EH (cell line): ENCODE results near the gene PKD2.
"Not testable (repeated sequence)": the region's sequence is repeated elsewhere in the genome, so short reads cannot be mapped to it uniquely, and the experiment has no call there.

Source experiments
- DNase-seq: peaks from one replicate; pipeline ENCODE4 v3.0.0-alpha.2; 2015; ENCODE audit warnings: low read depth

Gene PKD2

DNA sequence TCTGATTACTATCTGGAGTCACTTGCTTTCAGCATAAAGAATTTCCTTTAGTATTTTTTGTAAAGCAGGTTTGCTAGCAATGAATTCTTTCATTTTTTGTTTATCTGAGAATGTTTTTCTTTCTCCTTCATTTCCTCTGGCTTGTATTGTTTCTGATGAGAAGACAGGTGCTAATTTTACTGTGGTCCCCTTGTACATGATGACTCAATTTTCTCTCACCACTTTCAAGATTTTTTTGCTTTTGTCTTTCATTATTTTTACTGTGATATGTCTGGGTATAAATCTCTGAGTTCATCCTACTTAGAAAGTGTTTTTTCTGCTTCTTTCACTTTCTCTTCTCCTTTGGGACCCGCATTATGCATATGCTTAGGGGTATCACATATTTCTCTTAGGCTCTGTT, 62.6 kb downstream of the PKD2 start:
- DNase-seq = no peak

DNA sequence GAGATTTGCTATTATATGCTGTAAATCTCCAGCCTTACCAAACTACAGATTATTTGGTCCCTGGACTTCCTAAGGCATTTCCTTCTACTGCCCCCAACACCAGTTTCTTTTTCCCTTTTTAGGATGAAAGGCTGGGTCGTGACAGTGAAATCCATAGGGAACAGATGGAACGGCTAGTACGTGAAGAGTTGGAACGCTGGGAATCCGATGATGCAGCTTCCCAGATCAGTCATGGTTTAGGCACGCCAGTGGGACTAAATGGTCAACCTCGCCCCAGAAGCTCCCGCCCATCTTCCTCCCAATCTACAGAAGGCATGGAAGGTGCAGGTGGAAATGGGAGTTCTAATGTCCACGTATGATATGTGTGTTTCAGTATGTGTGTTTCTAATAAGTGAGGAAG, 67.9 kb downstream of the PKD2 start:
- no peak for DNase-seq

DNA sequence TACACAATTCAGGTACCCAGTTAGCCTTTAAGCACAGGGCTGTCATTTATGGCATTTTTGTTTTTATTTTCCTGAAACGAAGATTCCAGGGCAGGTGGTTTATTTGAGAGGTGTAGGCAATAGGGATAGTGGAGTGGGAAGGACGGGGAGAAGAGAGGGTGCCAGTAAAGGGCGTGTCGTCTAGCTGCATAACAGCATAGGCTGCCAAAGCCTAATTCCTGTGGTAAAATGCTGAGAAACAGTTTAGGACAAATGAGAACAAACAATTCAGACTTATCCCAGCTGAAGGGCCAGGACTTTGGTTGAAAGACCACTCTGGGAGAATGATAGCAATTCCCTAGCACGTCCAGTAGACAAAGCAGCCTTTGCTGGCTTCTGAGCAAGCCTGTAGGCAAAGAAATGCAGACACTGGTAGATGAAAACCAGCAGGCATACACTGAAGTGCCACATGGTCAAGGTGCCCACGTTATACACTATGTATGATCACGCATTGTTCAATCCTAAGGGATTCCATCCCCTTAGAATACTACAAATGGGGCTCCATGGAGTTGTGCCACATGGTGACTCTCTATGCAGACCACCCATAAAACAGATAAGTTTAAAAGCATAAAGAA, 70.6 kb downstream of the PKD2 start:
- DNase-seq = peak; percentile 12

DNA sequence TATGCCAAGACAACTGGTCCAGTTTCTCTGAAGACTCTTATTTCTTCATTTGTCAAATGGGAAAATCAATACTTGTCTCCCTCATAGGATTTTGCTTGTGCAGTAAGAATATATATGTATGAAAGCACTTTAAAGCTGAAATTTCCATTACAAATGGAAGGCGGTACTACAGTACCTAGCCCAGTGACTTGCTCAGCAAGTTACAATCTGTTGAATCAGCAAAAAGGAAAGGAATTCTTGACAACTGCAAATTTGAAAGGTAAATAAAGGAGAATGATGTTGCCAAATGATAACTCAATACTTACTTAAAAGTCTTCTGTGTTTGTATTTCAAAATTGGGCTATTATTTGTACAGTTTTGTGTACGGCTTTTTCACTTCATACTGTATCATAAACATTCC, 71.1 kb downstream of the PKD2 start:
- DNase-seq = no peak

DNA sequence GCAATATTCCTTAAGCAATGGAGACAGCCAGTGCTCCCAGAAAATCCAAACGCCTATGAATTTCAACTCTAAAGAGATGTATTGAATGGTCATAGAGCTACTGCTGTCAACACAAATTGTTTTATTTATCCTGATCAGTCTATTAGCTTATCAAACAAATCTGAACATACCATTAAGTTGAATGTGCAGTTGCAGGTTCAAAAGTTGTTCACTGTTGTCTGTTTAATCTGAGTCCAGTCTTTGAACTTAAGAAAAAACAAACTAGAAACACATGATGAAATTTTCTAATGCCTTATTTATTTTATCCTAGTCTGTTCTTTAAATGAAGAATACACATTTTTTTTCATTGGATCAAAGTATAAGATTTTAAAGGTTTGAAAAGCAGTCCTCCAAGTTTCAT, 73.2 kb downstream of the PKD2 start:
- no peak for DNase-seq

DNA sequence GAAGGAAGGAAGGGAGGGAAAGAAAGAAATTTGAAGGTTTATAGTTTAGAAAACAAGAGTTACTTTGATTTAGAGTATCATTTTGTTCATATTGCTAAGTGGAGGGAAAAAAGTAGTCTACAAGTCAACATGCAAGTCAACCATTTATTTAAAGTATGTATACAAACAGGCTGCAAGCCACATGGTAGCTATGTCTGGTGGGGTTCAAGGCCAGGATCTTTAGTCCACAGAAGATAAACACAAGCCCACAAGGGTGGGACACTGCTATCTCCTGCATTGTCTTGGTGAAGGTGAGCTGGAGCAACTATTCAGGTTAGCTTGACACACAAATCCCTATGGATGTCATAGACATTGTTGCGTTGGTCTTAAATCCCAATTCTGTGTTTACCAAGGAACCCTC, 79.6 kb downstream of the PKD2 start:
- no peak for DNase-seq

DNA sequence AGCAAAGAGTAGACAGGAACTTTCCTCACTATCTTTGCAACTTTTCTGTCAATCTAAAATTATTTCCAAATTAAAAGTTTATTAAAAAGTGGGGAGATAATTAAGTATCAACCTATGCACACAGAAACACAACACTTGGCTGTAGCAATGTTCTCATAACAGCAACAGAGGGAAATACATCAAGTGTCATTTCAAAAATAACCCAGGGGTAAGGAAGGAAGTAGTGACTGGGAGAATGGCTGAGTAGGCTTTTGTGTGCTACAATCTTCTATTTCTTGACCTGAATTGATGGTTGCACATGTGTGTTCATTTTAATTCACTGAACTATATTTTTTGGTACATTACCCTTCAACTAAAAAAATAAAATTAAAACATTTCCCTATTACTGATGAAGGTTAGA, 83.5 kb downstream of the PKD2 start:
- DNase-seq = no peak

DNA sequence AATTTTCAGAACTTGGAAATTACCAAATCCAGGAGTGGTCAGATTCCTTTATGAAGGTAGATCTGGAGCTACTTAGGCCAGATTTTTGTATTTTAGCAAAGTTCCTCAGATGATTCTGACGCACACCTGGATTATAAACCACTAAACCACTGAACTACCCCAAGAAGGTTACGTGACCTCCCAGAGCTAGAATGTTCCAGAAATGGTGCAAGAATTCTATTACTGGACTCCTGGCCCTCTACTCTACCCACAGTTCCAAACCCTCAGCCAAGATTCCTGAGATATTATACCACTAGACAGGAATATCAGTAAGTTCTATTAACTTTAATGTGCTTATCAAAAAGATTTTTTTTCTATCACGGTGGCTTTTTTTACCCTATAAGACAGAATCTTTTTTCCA, 83.9 kb downstream of the PKD2 start:
- no peak for DNase-seq

DNA sequence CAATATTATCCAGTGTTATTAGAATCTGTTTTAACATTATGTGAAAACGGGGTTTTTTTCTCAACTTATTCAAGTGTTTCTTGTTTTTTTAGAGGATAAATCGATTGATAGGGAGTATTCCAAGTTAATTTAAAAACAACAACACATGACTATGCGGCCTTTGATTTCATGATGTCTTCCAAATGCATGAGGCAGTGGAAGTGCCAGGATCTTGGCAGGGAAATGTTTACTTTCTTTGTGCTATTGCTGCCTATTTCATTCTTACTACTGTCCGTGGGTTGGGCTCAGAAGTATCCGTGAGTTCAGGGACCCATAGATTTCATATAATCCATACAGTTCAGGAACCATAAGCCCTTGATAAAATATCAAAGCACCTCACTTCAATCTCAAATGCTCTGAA, 86.4 kb downstream of the PKD2 start:
- no peak for DNase-seq

DNA sequence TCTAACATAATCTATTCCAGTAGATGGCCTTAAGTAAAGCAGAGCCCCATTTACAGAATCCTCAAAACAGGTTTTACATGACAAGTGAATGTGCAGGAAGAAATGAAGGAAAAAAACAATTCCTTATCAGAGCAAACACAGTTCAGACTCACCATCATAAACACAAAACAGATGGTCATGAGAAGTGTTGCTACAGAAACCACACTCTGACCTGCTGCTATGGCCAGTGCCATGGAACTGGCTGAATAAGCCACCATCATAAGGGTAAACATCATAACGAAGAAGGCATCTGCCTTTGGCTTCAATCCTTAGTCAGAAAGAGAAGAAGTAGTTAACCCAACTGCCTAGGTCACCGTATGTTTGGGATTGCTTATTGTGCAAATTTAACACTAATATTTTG, 89.9 kb downstream of the PKD2 start:
- peak; percentile 34 for DNase-seq

DNA sequence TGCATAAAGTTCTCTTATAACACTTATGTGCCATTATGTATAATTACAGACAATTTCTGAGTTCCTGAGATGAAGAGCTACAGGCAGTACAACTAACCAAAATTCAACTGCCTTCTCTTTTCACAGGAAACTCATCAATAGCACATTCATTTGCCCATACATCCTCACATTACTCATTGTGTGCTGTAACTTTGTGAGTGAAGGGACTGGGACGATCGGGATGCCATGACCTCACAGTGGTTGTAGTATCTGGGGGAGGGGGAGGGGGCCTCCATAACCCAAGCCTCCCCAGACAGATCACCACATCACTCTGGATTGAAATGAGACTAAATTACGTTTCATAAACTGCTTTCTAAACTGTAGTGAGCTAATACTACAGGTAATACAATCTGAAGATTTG, 90.3 kb downstream of the PKD2 start:
- DNase-seq = peak; percentile 17

DNA sequence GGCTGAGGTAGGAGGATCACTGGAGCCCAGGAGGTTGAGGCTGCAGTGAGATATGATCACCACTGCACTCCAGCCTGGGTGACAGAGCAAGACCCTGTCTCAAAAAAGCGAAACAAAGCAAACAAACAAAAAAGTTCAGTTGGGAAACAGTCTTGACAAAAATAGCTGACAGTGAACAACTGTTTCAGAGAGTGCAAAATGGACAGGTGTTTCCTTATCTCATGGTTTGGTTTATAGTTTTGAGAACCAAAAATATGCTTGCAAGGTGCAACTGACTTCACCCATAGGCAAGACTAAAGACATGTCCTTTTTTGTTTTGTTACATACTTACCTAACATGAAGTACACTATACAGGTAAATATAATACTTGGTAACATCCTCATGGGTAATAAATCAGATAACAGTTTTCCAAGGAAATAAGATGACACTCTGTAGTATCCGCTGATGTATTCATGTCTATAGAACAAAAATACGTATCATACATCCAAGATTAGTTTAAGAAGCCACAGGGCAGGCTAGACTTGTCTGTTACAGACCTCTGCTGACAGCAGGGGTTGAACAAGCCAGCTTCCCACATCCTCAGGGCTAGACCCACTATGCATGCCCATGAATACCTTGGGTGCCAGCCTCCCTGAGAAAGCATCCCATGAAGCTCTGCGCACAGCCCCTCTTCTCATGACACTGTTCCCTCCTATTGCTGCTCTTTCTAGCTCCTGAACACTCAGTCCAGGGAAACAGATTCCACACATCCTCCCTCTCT, 91.7 kb downstream of the PKD2 start:
- no peak for DNase-seq

DNA sequence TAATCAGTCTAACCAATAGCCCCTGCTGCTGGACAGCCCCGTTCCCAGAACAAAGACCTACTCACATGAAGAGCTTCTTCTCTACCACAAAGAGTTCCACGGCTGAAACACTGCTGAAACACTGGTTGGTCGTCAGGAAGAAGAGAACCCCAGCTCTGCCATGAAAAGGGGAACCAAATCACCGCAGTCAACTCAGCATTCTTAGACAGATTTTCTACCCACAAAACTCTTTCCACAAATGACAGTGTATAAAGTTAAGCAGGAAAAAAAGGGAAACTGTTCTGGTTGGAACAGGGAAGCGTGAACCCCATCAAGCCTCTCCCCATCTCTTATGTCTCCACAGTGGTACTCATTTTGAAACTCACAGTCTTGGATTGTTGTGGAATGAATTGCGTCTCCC, 93.7 kb downstream of the PKD2 start:
- no peak for DNase-seq

DNA sequence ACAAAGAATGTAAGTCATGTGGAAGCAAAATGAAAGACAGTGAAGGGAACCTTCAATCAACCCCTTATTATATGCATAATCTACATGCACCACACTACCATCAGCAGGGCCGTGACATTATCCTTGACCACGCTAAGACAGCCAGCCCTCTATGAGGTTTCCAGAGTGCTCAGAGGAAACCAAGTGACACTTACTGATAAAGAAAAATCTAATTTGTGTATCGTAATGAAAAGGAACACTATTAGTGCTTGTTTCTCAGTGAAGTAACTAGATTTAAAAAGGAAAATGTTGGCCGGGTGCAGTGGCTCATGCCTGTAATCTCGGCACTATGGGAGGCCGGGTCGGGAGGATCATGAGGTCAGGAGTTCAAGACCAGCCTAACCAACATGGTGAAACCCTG, 94.6 kb downstream of the PKD2 start:
- no peak for DNase-seq

DNA sequence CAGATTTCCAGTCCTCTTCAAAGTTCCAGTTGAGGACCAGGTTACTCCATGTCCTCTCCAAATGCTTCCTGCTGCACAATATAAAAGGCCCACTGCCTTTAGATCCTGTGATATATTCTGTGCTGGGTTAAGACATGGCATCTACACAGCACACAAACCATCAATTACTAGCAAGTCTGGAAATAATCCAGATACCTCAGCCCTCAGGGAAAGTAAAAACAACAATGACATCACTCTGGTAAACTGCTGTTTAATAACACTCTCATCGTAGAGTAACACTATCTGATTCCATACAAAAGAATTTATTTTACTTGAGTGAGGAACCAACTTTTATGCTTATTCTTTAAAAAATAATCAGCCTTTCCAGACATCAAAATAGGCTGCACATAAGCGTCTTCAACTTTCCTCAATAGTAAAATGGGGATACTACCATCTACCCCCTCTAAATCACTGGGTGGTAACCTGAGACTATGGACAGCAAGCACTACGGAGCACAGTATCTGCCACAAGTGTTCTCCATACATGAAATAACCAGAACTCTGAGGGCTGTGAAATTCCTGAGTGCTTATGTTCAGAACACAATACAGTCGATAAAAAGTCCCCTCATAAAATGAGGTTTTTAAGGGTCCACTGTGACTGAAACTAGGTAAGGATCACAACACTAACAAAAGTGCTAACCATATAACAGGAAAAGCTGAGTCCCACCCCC, 97.6 kb downstream of the PKD2 start:
- DNase-seq = peak; percentile 88

DNA sequence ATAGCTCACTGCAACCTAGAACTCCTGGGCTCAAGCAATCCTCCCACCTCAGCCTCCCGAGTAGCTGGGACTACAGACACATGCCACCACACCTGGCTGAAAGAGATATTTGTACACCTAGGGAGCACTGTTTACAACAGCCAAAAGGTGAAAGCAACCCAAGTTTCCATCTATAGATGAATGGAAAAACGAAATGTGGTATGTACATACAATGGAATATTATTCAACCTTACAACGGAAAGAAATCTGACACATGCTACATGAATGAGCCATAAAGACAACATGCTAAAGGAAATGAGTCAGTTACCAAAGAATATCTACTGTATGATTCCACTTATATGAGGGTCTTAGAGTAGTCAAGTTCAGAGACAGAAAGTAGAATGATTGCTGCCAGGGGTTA, 98.8 kb downstream of the PKD2 start:
- DNase-seq = peak; percentile 70

DNA sequence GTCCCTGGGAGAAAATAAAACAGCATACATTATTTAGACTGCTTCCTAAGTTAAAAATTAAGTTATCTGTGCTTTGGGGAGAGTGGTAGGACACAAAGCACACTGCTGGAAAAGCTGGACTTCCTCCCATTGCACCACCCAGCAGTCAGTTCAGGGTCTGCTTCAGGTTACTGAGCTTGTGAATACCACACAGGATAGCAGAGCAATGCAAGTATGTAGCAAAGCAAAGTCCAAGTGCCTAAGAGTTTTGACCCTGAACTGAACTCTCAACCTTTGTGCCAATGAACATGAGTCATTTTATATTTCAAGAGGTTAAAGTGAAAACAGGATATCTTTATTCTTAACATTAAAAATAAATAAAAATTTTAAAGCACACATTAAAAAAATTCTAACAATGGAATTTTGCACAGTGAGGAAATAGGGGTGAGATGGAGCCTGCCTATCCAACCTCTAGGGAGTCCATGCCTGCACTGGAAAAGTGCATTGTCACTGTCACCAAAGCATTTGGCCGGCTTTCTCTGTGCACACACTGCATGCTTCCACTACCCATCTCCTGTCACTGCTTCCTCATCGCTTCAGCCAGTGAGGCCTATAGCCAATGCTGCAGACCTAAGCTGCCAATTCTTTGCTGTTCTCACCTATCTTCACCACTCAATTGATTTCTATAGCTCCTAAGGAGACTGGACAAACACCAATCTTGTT, 100.1 kb downstream of the PKD2 start:
- peak; percentile 44 for DNase-seq

DNA sequence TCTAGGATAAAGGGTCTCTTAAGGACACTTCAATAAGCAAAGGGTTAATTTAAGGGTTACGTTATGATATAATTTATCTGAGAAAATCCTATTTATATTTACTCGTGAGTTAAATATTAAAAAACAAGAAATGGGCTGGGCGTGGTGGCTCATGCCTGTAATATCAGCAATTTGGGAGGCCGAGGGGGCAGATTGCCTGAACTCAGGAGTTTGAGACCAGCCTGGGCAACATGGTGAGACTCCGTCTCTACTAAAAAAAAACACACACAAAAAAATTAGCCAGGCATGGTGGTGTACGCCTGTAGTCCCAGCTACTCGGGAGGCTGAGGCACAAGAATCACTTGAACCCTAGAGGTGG, 100.7 kb downstream of the PKD2 start:
- not testable (repeated sequence) for DNase-seq

DNA sequence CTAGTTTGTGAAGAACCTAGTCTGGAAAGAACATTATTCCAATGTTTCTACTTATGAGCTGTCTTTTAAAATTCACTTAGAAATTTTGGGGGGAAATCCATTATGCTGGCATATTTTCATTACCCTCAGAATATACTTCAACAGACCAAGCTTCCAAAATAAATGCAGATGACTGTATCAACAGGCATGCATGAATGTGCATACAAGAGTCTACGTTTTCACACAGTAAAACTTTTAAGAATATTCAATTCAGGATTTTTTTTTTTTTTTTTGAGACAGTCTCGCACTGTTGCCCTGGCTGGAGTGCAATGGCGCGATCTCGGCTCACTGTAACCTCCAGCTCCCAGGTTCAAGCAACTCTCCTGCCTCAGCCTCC, 101.3 kb downstream of the PKD2 start:
- DNase-seq = peak; percentile 58

DNA sequence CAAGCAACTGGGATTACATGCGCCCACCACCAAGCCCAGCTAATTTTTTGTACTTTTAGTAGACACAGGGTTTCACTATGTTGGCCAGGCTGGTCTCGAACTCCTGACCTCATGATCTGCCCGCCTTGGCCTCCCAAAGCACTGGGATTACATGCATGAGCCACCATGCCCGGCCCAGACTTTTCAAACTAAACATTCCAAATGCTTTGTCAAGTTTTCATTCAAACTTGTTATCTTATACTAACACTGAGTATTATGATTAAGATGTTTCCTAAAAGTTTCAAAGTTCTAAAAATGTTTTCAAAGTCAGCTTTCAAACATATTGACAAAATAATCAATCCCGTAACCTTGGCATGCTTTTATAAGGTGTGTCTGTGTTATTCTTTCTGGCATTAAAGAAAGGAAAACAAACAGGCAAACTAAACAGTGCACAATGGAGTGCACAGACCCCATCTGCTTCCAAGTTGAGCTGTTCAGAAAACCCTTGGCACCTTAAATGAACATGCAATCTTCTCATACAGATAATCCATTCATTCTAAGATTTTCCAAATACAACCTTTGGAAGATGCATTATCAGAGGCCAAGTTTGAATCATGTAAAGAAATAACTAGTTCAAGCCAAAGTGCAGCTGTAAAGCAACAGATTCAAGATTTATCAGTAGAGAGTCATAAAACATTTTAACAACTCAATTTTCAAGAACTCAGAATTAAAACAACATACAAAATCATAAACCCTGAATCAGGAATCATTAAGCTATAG, 101.9 kb downstream of the PKD2 start:
- no peak for DNase-seq

DNA sequence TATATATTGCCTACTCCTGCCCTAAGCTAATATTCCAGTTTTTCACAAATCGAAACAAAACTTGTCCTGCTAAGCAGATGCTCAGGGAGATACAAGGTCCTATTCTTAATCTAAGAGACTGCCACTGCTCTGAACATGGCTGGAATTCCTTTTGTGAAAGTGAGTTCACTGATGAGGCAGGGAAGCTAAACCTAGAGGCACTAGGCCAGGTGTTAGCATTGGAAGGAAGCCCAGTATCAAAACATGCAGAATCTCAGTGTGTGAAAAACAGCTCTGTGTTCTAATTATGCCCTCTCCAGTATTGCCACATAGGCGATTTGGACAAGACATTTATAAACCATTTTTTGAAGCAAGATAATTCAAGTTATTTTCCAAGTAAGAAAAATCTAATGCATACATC, 103.4 kb downstream of the PKD2 start:
- peak; percentile 12 for DNase-seq

DNA sequence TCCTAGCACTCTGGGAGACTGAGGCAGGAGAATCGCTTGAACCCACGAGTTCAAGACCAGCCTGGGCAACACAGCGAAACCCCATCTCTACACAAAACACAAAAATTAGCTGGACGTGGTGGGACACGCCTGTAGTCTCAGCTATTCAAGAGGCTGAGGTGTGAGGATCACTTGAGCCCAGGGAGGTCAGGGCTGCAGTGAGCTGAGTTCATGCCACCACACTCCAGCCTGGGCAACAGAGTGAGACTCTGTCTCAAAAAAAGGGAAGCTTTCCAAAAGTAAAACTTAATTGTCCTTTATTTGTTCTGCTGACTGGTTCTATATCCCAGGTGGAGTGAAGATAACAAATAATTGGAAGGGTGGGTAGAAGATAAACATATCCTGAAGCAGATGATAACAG, 105.4 kb downstream of the PKD2 start:
- no peak for DNase-seq
